HepG2 (cell line): ENCODE data around the gene ELP6. TPM values are rescaled to one million over a fixed set of nuclear protein-coding genes. Genes with fewer than 3 reads are reported as not detected.

Source experiments
- ATF7-NPFF ChIP-seq: sonication (generic); formaldehyde crosslinking; IDR thresholded peaks from 2 replicates; pipeline ENCODE4 v1.8.1; 2023; ENCODE audit warnings: mild to moderate bottlenecking, low read depth, missing genetic modification reagents, moderate library complexity
- CCDC6 ChIP-seq: sonication (generic); formaldehyde crosslinking; IDR thresholded peaks from 2 replicates; pipeline ENCODE4 v1.8.1; 2022; ENCODE audit warnings: mild to moderate bottlenecking, missing genetic modification reagents, moderate library complexity
- FOXK2 ChIP-seq: fragments of 450-650 bp; IDR thresholded peaks from 2 replicates; pipeline ENCODE4 v1.6.1; 2016
- IRF9 ChIP-seq: sonication (generic); formaldehyde crosslinking; IDR thresholded peaks from 2 replicates; pipeline ENCODE4 v1.8.0; 2022; ENCODE audit warnings: missing genetic modification reagents, mild to moderate bottlenecking, borderline replicate concordance
- MATR3 ChIP-seq: sonication (generic); formaldehyde crosslinking; IDR thresholded peaks from 2 replicates; pipeline ENCODE4 v1.4.0; 2020; ENCODE audit warnings: missing genetic modification reagents
- MED1 ChIP-seq: sonication (generic); formaldehyde crosslinking; IDR thresholded peaks from 2 replicates; pipeline ENCODE4 v1.4.0; 2020; ENCODE audit warnings: missing genetic modification reagents
- MIXL1 ChIP-seq: IDR thresholded peaks from 2 replicates; pipeline ENCODE4 v1.6.1; 2016
- NAIF1 ChIP-seq: sonication (generic); formaldehyde crosslinking; IDR thresholded peaks from 2 replicates; pipeline ENCODE4 v1.5.0; 2020; ENCODE audit warnings: mild to moderate bottlenecking, missing genetic modification reagents, borderline replicate concordance
- NFIC ChIP-seq: IDR thresholded peaks from 2 replicates; pipeline ENCODE4 v1.6.1; 2012; ENCODE audit warnings: mild to moderate bottlenecking, low read length, inconsistent platforms
- NFKBIZ ChIP-seq: IDR thresholded peaks from 2 replicates; pipeline ENCODE4 v1.6.1; 2018; ENCODE audit warnings: missing genetic modification reagents, missing compliant biosample characterization
- RELA ChIP-seq: sonication (generic); formaldehyde crosslinking; IDR thresholded peaks from 2 replicates; pipeline ENCODE4 v1.4.0; 2020; ENCODE audit warnings: missing genetic modification reagents
- SIN3A ChIP-seq: IDR thresholded peaks from 2 replicates; pipeline ENCODE4 v1.6.1; 2011; ENCODE audit warnings: low read depth, mild to moderate bottlenecking, control low read depth, low read length, borderline replicate concordance
- SOX5 ChIP-seq: IDR thresholded peaks from 2 replicates; pipeline ENCODE4 v1.6.1; 2016; ENCODE audit warnings: borderline replicate concordance
- TCF7L2 ChIP-seq: IDR thresholded peaks from 2 replicates; pipeline ENCODE4 v1.6.1; 2011; ENCODE audit warnings: mild to moderate bottlenecking, low read depth, low read length, moderate library complexity
- TEF ChIP-seq: sonication (generic); formaldehyde crosslinking; IDR thresholded peaks from 2 replicates; pipeline ENCODE4 v1.5.0; 2020; ENCODE audit warnings: missing genetic modification reagents
- THAP11 ChIP-seq: IDR thresholded peaks from 2 replicates; pipeline ENCODE4 v1.6.1; 2016; ENCODE audit warnings: missing biosample characterization, missing genetic modification reagents
- TOPORS ChIP-seq: sonication (generic); formaldehyde crosslinking; IDR thresholded peaks from 2 replicates; pipeline ENCODE4 v1.8.0; 2023; ENCODE audit warnings: mild to moderate bottlenecking, missing genetic modification reagents
- ZKSCAN5 ChIP-seq: sonication (generic); formaldehyde crosslinking; IDR thresholded peaks from 2 replicates; pipeline ENCODE4 v1.5.1; 2020; ENCODE audit warnings: mild to moderate bottlenecking, missing genetic modification reagents
- ZKSCAN8 ChIP-seq: IDR thresholded peaks from 2 replicates; pipeline ENCODE4 v1.6.1; 2016; ENCODE audit warnings: borderline replicate concordance, missing genetic modification reagents, missing compliant biosample characterization
- ZNF224 ChIP-seq: sonication (generic); formaldehyde crosslinking; IDR thresholded peaks from 2 replicates; pipeline ENCODE4 v1.5.0; 2020; ENCODE audit warnings: mild to moderate bottlenecking, missing genetic modification reagents
- ZNF30 ChIP-seq: sonication (generic); formaldehyde crosslinking; IDR thresholded peaks from 2 replicates; pipeline ENCODE4 v1.5.0; 2020; ENCODE audit warnings: mild to moderate bottlenecking, missing genetic modification reagents
- ZNF605 ChIP-seq: sonication (generic); formaldehyde crosslinking; IDR thresholded peaks from 2 replicates; pipeline ENCODE4 v1.8.0; 2022; ENCODE audit warnings: mild to moderate bottlenecking, missing genetic modification reagents
- ZNF691 ChIP-seq: sonication (generic); formaldehyde crosslinking; IDR thresholded peaks from 2 replicates; pipeline ENCODE4 v1.4.0; 2020; ENCODE audit warnings: missing genetic modification reagents, low read depth, mild to moderate bottlenecking, borderline replicate concordance
- ZNF703 ChIP-seq: sonication (generic); formaldehyde crosslinking; IDR thresholded peaks from 2 replicates; pipeline ENCODE4 v1.5.1; 2020; ENCODE audit warnings: missing genetic modification reagents, mild to moderate bottlenecking, moderate library complexity, borderline replicate concordance
- ZZZ3 ChIP-seq: sonication (generic); formaldehyde crosslinking; IDR thresholded peaks from 2 replicates; pipeline ENCODE4 v1.4.0; 2020; ENCODE audit warnings: missing genetic modification reagents, mild to moderate bottlenecking, borderline replicate concordance
- polyA plus RNA-seq, 8 experiments: library from polyadenylated mRNA; depleted of rRNA in 3 of 8; stranded (reverse) in 7 of 8; unstranded in 1 of 8; fragments of >200 nt; fragmentation: Illumina TruSeq in 4 of 8; extraction: Trizol in 4 of 8; gene quantifications; 2 replicates each; pipeline versions ENCODE4 v1.2.1 to v1.2.3, GENCODE V29; 2011 to 2016; ENCODE audit warnings: low read depth in 4 of 8, missing spikeins in 1 of 8, mixed read lengths in 1 of 8; ENCODE audit not compliant: insufficient read depth in 1 of 8
- total RNA-seq, 5 experiments: library from RNA; depleted of rRNA; stranded (reverse); fragments of >200 nt; fragmentation: Illumina TruSeq; extraction: Trizol; gene quantifications; 2 replicates each; pipeline ENCODE4 v1.2.3, GENCODE V29; 2016; ENCODE audit warnings: low read depth in 1 of 5
- TF ChIP-seq, protein P1 (sequence below): sonication (generic); formaldehyde crosslinking; conservative IDR thresholded peaks from 2 replicates; pipeline ENCODE4 v1.5.0; 2020; ENCODE audit warnings: missing genetic modification reagents
- TF ChIP-seq, protein P2 (sequence below), 2 experiments: fragments of 450-650 bp in 1 of 2; sonication (generic) in 1 of 2; formaldehyde crosslinking; IDR thresholded peaks; 2 replicates each; pipeline versions ENCODE4 v1.5.0 to v1.8.0; 2020 to 2022; ENCODE audit warnings: mild to moderate bottlenecking in 1 of 2, missing genetic modification reagents in 1 of 2

The ELP6 gene
- total and polyA plus RNA-seq, 2 of the 13 experiments (the other 11 are each of a cell fraction or from before 2014, with no cell fraction given): 45.0 to 49.3 TPM

- TF ChIP-seq CCDC6 (CRISPR knock-in tag) (peak; percentile 73; the same call in 1 of the 2 replicates), MIXL1 (CRISPR knock-in tag) (peak; percentile 86), TCF7L2 (no peak), MATR3 (no peak), NFKBIZ (CRISPR knock-in tag) (peak; percentile 48; the same call in 1 of the 2 replicates), ZNF691 (CRISPR knock-in tag) (no peak), ZKSCAN8 (CRISPR knock-in tag) (peak; percentile 32; the same call in 1 of the 2 replicates), IRF9 (CRISPR knock-in tag) (peak; percentile 60; the same call in 1 of the 2 replicates), ZNF703 (CRISPR knock-in tag) (no peak), ZNF30 (CRISPR knock-in tag) (no peak), ZNF605 (peak; percentile 72; the same call in 1 of the 2 replicates), RELA (CRISPR knock-in tag) (peak; percentile 84), SIN3A (peak; percentile 83), THAP11 (CRISPR knock-in tag) (peak; percentile 95), ZZZ3 (CRISPR knock-in tag) (peak; percentile 58; the same call in 1 of the 2 replicates), ATF7-NPFF (peak; percentile 58; the same call in 1 of the 2 replicates), MED1 (peak; percentile 63), SOX5 (CRISPR knock-in tag) (peak; percentile 85), NFIC (no peak), FOXK2 (no peak), ZKSCAN5 (no peak), TEF (CRISPR knock-in tag) (no peak), ZNF224 (peak; percentile 60; the same call in 1 of the 2 replicates), TOPORS (CRISPR knock-in tag) (peak; percentile 82; the same call in 1 of the 2 replicates), NAIF1 (CRISPR knock-in tag) (no peak)
- TF ChIP-seq, protein P1, sequence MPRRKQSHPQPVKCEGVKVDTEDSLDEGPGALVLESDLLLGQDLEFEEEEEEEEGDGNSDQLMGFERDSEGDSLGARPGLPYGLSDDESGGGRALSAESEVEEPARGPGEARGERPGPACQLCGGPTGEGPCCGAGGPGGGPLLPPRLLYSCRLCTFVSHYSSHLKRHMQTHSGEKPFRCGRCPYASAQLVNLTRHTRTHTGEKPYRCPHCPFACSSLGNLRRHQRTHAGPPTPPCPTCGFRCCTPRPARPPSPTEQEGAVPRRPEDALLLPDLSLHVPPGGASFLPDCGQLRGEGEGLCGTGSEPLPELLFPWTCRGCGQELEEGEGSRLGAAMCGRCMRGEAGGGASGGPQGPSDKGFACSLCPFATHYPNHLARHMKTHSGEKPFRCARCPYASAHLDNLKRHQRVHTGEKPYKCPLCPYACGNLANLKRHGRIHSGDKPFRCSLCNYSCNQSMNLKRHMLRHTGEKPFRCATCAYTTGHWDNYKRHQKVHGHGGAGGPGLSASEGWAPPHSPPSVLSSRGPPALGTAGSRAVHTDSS: peak; percentile 58; the same call in 1 of the 2 replicates
- TF ChIP-seq, protein P2, sequence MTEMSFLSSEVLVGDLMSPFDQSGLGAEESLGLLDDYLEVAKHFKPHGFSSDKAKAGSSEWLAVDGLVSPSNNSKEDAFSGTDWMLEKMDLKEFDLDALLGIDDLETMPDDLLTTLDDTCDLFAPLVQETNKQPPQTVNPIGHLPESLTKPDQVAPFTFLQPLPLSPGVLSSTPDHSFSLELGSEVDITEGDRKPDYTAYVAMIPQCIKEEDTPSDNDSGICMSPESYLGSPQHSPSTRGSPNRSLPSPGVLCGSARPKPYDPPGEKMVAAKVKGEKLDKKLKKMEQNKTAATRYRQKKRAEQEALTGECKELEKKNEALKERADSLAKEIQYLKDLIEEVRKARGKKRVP (CRISPR knock-in tag; IDR thresholded peaks at IDR 0.05): 0 out of 4 replicates have a peak, but pooled peaks of 1 of the 2 experiments have one; percentile 5
Measured at GRCh38 chr3:47475570-47476329, 37.8 kb downstream of the ELP6 start, which contains the start of gene SCAP (continued).
